ENCODE measurements around the gene ARHGEF2. TPM values are rescaled to one million over a fixed set of nuclear protein-coding genes. Genes with fewer than 3 reads are reported as not detected.

Gene ARHGEF2
- total and polyA plus RNA-seq, 2 donors (not counting 3 experiments of a cell fraction or from before 2014, with no cell fraction given): 59.2 to 118 TPM

DNA sequence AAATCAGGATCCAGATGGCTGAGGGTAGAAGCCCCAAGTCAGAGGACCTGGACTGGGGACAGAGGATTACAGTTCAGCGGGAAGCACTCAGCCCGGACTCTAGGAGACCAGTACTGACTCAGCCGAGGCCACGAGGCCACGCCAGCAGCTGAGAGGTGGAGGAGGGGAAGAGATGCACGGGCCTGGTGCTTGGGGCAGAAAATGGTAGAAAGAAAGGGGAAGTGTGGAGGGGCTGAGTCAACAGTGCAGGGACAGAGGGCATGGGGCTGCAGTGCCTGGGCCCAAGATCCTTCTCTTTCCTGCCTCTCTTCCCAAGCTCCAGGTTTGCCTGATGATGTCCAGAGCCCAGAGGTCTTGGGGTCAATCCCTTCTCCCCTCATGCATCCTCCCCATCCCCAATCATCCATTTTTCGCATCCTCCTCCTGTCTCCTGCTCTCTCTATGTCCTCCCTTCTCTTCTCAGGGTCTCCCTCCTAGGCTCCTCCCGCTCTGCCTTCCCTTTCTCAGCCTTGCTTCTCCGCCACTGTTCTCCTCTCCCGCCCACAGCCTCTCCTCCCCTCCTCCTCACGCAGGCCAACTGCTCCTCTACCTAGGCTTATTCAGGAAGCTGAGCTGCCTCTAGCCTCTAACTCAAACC lies 7.7 kb downstream of the ARHGEF2 start:
- BruUV-seq (replicated peaks): no TSS peak

More for the DNA sequence above, 7.7 kb downstream of the ARHGEF2 start:
- POLR2A ChIA-PET: interaction anchor here (0.7 kb wide), 1 partner anchor 8 kb away, joined by 3 read pairs; the partner anchor contains the start of gene ARHGEF2
- FAIRE-seq: peak; percentile 100
- peak overlapping the region; percentile 7 for H3K9ac ChIP-seq (replicated peaks; ENCODE audit: extremely low read depth, insufficient read depth, low read length)
- H3K9me3 ChIP-seq (replicated peaks; ENCODE audit: control insufficient read depth, insufficient read depth, low read length): no peaks in the 10 kb centered on the region
- intact Hi-C loops (cut with micrococcal nuclease) (loop anchor here (1.0 kb wide), 1 partner anchor 36 kb away; the partner anchor contains the start of gene KHDC4), dilution Hi-C loops (cut with MboI; ENCODE audit: extremely low pct_ligation_motif_present, low sequenced_read_pairs) (no loop called here)
- peaks cover 81% of the 10 kb centered on the region for H3K4me1 ChIP-seq (ENCODE audit: control insufficient read depth, extremely low read depth, insufficient read depth, low read length)
- DNase-seq (ENCODE audit: low read depth, low spot score): peak; percentile 91
- H3K4me3 ChIP-seq (replicated peaks in 1 of 3; ENCODE audit: insufficient read depth in 1 of 3, low read depth in 1 of 3, low read length in 3 of 3): no peak overlapping the region
- peak overlapping the region; percentile 12 for H3K4me2 ChIP-seq (ENCODE audit: insufficient read depth, low read length)
- TF ChIP-seq POLR2AphosphoS5 (IDR thresholded peaks at IDR 0.05; ENCODE audit: insufficient read depth, low read depth, low read length): peak; percentile 85
- peak; percentile 74 for TF ChIP-seq POLR2A (IDR thresholded peaks at IDR 0.05; ENCODE audit: low read depth, low read length)
- TF ChIP-seq GATA2 (IDR thresholded peaks at IDR 0.05; ENCODE audit: insufficient read depth, insufficient read length, low read depth, low read length): no peak
- TF ChIP-seq, protein P1, sequence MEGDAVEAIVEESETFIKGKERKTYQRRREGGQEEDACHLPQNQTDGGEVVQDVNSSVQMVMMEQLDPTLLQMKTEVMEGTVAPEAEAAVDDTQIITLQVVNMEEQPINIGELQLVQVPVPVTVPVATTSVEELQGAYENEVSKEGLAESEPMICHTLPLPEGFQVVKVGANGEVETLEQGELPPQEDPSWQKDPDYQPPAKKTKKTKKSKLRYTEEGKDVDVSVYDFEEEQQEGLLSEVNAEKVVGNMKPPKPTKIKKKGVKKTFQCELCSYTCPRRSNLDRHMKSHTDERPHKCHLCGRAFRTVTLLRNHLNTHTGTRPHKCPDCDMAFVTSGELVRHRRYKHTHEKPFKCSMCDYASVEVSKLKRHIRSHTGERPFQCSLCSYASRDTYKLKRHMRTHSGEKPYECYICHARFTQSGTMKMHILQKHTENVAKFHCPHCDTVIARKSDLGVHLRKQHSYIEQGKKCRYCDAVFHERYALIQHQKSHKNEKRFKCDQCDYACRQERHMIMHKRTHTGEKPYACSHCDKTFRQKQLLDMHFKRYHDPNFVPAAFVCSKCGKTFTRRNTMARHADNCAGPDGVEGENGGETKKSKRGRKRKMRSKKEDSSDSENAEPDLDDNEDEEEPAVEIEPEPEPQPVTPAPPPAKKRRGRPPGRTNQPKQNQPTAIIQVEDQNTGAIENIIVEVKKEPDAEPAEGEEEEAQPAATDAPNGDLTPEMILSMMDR (IDR thresholded peaks at IDR 0.05; ENCODE audit: extremely low read depth in 1 of 2, insufficient read depth in 1 of 2, low read depth in 1 of 2, low read length in 2 of 2): no peak
- TF ChIP-seq EZH2 (IDR thresholded peaks at IDR 0.05; ENCODE audit: borderline replicate concordance, low read depth, low read length, severe bottlenecking): no peak
- peak; percentile 48 for TF ChIP-seq JUN (IDR thresholded peaks at IDR 0.05; ENCODE audit: borderline replicate concordance, insufficient read depth, insufficient read length, low read depth)
- peak; percentile 92 for TF ChIP-seq FOS (IDR thresholded peaks at IDR 0.05; ENCODE audit: borderline replicate concordance, insufficient read depth, low read length)
- peak; percentile 89 for TF ChIP-seq MYC (IDR thresholded peaks at IDR 0.05; ENCODE audit: low read depth, low read length)
- TF ChIP-seq, protein P2, sequence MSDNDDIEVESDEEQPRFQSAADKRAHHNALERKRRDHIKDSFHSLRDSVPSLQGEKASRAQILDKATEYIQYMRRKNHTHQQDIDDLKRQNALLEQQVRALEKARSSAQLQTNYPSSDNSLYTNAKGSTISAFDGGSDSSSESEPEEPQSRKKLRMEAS (IDR thresholded peaks at IDR 0.05; ENCODE audit: insufficient read depth, insufficient read length): peak; percentile 63
- no peak overlapping the region for H2AFZ ChIP-seq (ENCODE audit: low read depth, low read length)
- peak overlapping the region; percentile 35 for H3K27ac ChIP-seq (ENCODE audit: insufficient read depth, low read depth, low read length)
- no peaks in the 10 kb centered on the region for H4K20me1 ChIP-seq (replicated peaks; ENCODE audit: control insufficient read depth, extremely low read depth, insufficient read depth, low read length)
- peaks cover 82% of the 10 kb centered on the region for H3K79me2 ChIP-seq (ENCODE audit: control insufficient read depth, insufficient read depth, low read length)
- no peaks in the 10 kb centered on the region for H3K27me3 ChIP-seq (ENCODE audit: control insufficient read depth in 2 of 2, insufficient read depth in 2 of 2, low read length in 2 of 2)
- H3K9me1 ChIP-seq (replicated peaks; ENCODE audit: control insufficient read depth, extremely low read depth, insufficient read depth, low read length): no peaks in the 10 kb centered on the region
- CTCF ChIA-PET: interaction anchor here (1.0 to 2.0 kb wide), 5 partner anchors 8 to 19 kb away, joined by 4 to 20 read pairs (median 8); partner anchors contain the start of gene ARHGEF2
- H3K36me3 ChIP-seq (ENCODE audit: control insufficient read depth in 2 of 2, extremely low read depth in 1 of 2, insufficient read depth in 2 of 2, low read length in 2 of 2): peaks cover 7 to 16% of the 10 kb centered on the region in 2 experiments

Data from endothelial cell of umbilical vein (primary cell).